ENCODE measurements around the gene ARHGAP19. TPM values are rescaled to one million over a fixed set of nuclear protein-coding genes. Genes with fewer than 3 reads are reported as not detected.

The ARHGAP19 gene
- total and polyA plus RNA-seq, 2 of the 8 experiments (the other 6 are each of a cell fraction or from before 2014, with no cell fraction given), result 13.3 to 32.1 TPM

- no peak for TF ChIP-seq JUN (IDR thresholded peaks at IDR 0.05; ENCODE audit: low read depth, low read length)
- no peak for TF ChIP-seq GTF2F1 (IDR thresholded peaks at IDR 0.05; ENCODE audit: borderline replicate concordance, low read depth, low read length)
- TF ChIP-seq BRCA1 (IDR thresholded peaks at IDR 0.05; ENCODE audit: low read depth, low read length), result no peak
- TF ChIP-seq SUZ12 (IDR thresholded peaks at IDR 0.05; ENCODE audit: low read length), result no peak
- TF ChIP-seq E2F6 (IDR thresholded peaks at IDR 0.05), result no peak
- no peak for TF ChIP-seq KDM5A (IDR thresholded peaks at IDR 0.05; ENCODE audit: low read length)
- TF ChIP-seq SAP30 (IDR thresholded peaks at IDR 0.05; ENCODE audit: insufficient read depth, insufficient replicate concordance, low read length), result no peak
- TF ChIP-seq YY1 (IDR thresholded peaks at IDR 0.05; ENCODE audit: low read depth, low read length), result no peak
- no peak for TF ChIP-seq RNF2 (IDR thresholded peaks at IDR 0.05; ENCODE audit: borderline replicate concordance, low read depth, low read length, missing control alignments, poor library complexity, severe bottlenecking)
- Histone ChIP-seq H2BK5ac (ENCODE audit: low read depth, low read length) (no peak overlapping the region), H3K23me2 (ENCODE audit: low read depth, low read length) (no peaks in the 10 kb centered on the region), H2BK20ac (ENCODE audit: low read length) (no peak overlapping the region), H3K9ac (replicated peaks in 1 of 4; ENCODE audit: extremely low read depth in 1 of 4, low read depth in 3 of 4, low read length in 3 of 4) (no peak overlapping the region), H4K8ac (ENCODE audit: extremely low read depth, insufficient read depth, low read length) (no peak overlapping the region), H2AFZ (ENCODE audit: low read length) (no peak overlapping the region), H3K14ac (ENCODE audit: insufficient read length) (no peak overlapping the region), H3K56ac (replicated peaks; ENCODE audit: insufficient read length, low read depth, low read length) (no peak overlapping the region), H3K4me1 (replicated peaks in 1 of 4; ENCODE audit: control insufficient read depth in 3 of 4, insufficient read depth in 4 of 4, low read length in 3 of 4) (peaks cover 5 to 7% (median 6%) of the 10 kb centered on the region in 4 experiments), H3K27me3 (replicated peaks in 1 of 4; ENCODE audit: control insufficient read depth in 3 of 4, extremely low read depth in 1 of 4, insufficient read depth in 3 of 4, low read length in 3 of 4) (no peaks in the 10 kb centered on the region), H4K5ac (ENCODE audit: insufficient read length, low read depth, low read length) (no peak overlapping the region), H3K36me3 (ENCODE audit: control insufficient read depth in 2 of 4, insufficient read depth in 4 of 4, low read length in 3 of 4) (no peaks in the 10 kb centered on the region), H3K23ac (ENCODE audit: insufficient read length) (no peak overlapping the region), H4K20me1 (replicated peaks in 1 of 2; ENCODE audit: control insufficient read depth in 1 of 2, insufficient read depth in 2 of 2, low read length in 2 of 2) (no peaks in the 10 kb centered on the region), H2BK15ac (ENCODE audit: low read length) (no peak overlapping the region), H3K79me1 (ENCODE audit: low read depth, low read length) (no peaks in the 10 kb centered on the region), H3K4me3 (ENCODE audit: extremely low read depth in 1 of 4, insufficient read depth in 2 of 4, low read depth in 3 of 4, low read length in 4 of 4) (no peak overlapping the region), H4K91ac (replicated peaks; ENCODE audit: insufficient read length, low read length) (no peak overlapping the region), H3K79me2 (ENCODE audit: control insufficient read depth in 1 of 2, insufficient read depth in 2 of 2, low read length in 2 of 2) (no peaks in the 10 kb centered on the region), H3K18ac (ENCODE audit: extremely low read depth, low read length) (no peak overlapping the region), H3K4me2 (ENCODE audit: insufficient read depth in 1 of 2, low read depth in 2 of 2, low read length in 2 of 2) (no peak overlapping the region), H2BK120ac (replicated peaks; ENCODE audit: low read depth, low read length) (no peak overlapping the region), H3K27ac (ENCODE audit: low read depth, low read length) (no peak overlapping the region), H2BK12ac (ENCODE audit: low read depth, low read length) (no peak overlapping the region; the same call in 1 of the 2 replicates), H3K4ac (replicated peaks; ENCODE audit: insufficient read length, low read depth, low read length) (no peak overlapping the region), H3K9me3 (ENCODE audit: insufficient read depth in 2 of 2, low read depth in 1 of 2, low read length in 1 of 2) (no peaks in the 10 kb centered on the region), H2AK5ac (ENCODE audit: low read depth, low read length) (no peak overlapping the region)
- DNase-seq (ENCODE audit: low read depth in 1 of 2, low spot score in 2 of 2) (no peak), FAIRE-seq (no peak)
- 93% methylated on average over 2 of the region's 2 CpGs; no CpG with 5 or more reads in 1 of the 2 experiments for WGBS, 2 experiments (ENCODE audit: extremely low coverage in 1 of 2, insufficient coverage in 1 of 2, insufficient read length in 1 of 2, insufficient replicate concordance in 2 of 2, low coverage in 1 of 2, low lambda C conversion rate in 2 of 2, missing lambda C conversion rate in 1 of 2)
- POLR2A ChIA-PET (ENCODE audit: partially characterized antibody), result interaction anchor here (1.0 to 1.8 kb wide), 3 partner anchors 8 to 18 kb away, joined by 3 to 8 read pairs (median 5); no protein-coding TSS in a partner anchor
- CTCF ChIA-PET (ENCODE audit: partially characterized antibody), result interaction anchor here (0.8 to 3.3 kb wide), 8 partner anchors 9 to 316 kb away, joined by 3 to 24 read pairs (median 3); no protein-coding TSS in a partner anchor
These were observed 49.0 kb upstream of the ARHGAP19 start for GRCh38 chr10:97341416-97341815.
